ENCODE measurements around the gene DNLZ. TPM values are rescaled to one million over a fixed set of nuclear protein-coding genes. Genes with fewer than 3 reads are reported as not detected.

The DNLZ gene
- total RNA-seq, 1 donor from 2014 or later, result 20.0 TPM

Other genes starting within 250 kb of the DNLZ start
- gene TMEM250, start 244.9 kb downstream of the DNLZ start, total RNA-seq, result 51.4 and 53.9 TPM in 2 replicates
- gene LHX3, start 158.6 kb downstream of the DNLZ start, total RNA-seq, result not detected in 2 replicates
- 14.3 and 15.6 TPM in 2 replicates for gene QSOX2, start 117.9 kb downstream of the DNLZ start, total RNA-seq
- gene CCDC187, start 59.6 kb downstream of the DNLZ start, total RNA-seq, result 0.02 TPM in 1 of 2 replicates, not detected in the other
- gene GPSM1, start 36.2 kb downstream of the DNLZ start, total RNA-seq, result 10.7 and 11.4 TPM in 2 replicates
- gene CARD9, start 9.9 kb upstream of the DNLZ start, total RNA-seq, result 3.8 TPM in 2 replicates
- 13.2 and 15.2 TPM in 2 replicates for gene SNAPC4, start 36.4 kb upstream of the DNLZ start, total RNA-seq
- 65.1 and 69.9 TPM in 2 replicates for gene ENTR1, start 46.9 kb upstream of the DNLZ start, total RNA-seq
- 58.5 and 62.4 TPM in 2 replicates for gene PMPCA, start 46.9 kb upstream of the DNLZ start, total RNA-seq
- 18.5 and 19.5 TPM in 2 replicates for gene INPP5E, start 76.1 kb upstream of the DNLZ start, total RNA-seq
- gene SEC16A, start 119.3 kb upstream of the DNLZ start, total RNA-seq, result 71.0 and 72.5 TPM in 2 replicates
- 66.1 and 67.4 TPM in 2 replicates for gene NOTCH1, start 182.3 kb upstream of the DNLZ start, total RNA-seq